Glomerular visceral epithelial cell (primary cell): ENCODE data around the gene ZDHHC7.
"Not testable (repeated sequence)": the region's sequence is repeated elsewhere in the genome, so short reads cannot be mapped to it uniquely, and the experiment has no call there.

Source experiments
- DNase-seq: peaks from one replicate; pipeline ENCODE4 v3.0.0-alpha.2; 2016; ENCODE audit errors: extremely low spot score

The ZDHHC7 gene, protein sequence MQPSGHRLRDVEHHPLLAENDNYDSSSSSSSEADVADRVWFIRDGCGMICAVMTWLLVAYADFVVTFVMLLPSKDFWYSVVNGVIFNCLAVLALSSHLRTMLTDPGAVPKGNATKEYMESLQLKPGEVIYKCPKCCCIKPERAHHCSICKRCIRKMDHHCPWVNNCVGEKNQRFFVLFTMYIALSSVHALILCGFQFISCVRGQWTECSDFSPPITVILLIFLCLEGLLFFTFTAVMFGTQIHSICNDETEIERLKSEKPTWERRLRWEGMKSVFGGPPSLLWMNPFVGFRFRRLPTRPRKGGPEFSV

DNA sequence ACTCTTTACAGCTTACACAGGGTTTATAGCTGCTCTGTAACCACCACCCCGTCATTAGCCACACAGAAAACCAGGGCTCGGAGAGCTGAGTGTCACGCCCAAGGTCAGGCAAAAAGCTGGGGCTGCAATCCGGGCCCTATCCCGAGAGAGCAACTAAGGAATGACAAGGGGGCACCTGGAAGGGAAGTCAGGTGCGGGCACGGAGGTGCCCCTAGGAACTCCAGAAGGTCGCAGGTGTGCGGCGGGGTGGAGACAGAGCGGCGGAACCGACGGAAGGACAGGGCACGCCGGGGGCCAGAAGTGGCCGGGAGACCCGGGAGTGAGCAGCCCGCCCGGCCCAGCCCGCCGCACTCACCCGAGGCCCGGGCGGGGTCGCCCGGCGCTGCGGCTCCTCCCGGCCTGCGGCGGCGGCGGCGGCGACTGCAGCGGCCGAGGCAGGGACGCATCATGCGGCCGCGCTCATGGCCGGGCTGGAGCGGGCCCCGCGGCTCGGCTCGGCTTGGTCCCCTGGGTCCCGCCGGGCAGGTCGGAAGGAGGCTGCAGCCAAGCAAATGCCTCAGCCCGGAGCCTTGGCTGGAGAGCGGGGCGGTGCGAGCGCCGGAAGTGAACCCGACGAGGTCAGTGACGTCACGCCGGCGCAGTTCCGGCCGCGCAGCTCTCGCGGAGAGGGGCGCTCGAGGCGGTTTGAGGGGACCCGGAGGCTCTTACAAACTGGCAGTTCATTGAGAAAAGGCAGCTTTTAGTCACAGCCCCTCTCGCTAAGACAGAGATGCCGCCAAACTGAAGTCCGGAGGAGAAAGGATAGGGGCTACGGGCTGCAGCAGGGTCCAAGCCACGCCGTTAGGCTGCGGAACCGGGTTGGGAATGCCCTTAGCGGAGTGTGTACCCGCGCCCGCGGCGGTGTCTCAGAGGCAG lies at the start of gene ZDHHC7:
Gene ZDHHC7, minus strand, starts transcription at position 605 of the 915 bp plus-strand sequence. CDS start 20,917 bp downstream, outside the sequence.
- peak; percentile 74 for DNase-seq

DNA sequence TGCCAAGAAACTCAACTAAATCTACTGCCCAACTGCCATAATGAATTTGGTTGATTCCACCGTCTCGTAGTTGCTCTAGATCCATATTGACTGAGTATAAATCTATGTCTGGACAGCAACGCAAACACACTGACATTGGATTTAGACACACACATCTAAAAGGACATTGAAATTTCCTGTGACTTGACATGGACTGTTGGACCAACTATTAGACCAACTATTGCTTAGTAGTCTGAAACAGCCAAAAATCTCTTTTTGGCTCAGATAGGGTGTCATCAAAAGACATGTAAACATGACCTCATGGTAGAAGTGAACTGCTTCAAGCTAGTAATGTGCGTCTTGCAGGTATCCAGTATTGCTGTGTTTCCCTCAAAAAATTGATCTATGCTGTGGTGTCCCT lies 47.6 kb upstream of the ZDHHC7 start:
- DNase-seq, result no peak

DNA sequence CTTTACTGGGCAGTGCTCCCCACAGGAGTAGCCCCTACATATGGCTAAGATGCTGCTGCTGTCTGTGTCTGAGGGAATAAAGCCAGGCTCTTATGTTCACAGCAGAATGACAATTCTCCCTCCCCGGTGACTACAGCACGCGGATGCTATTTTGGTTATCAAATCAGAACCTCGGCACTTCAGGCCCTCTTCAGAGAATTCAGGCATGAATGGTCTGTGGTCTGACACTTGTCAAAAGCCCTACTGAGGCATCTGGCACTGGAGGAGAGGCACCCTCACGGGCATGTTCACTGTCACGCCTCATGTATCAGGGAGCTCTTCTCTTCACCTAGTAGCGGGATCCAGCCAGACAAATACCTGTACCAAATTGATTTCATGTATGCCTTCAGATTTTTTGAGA lies 46.6 kb upstream of the ZDHHC7 start:
- DNase-seq, result no peak

DNA sequence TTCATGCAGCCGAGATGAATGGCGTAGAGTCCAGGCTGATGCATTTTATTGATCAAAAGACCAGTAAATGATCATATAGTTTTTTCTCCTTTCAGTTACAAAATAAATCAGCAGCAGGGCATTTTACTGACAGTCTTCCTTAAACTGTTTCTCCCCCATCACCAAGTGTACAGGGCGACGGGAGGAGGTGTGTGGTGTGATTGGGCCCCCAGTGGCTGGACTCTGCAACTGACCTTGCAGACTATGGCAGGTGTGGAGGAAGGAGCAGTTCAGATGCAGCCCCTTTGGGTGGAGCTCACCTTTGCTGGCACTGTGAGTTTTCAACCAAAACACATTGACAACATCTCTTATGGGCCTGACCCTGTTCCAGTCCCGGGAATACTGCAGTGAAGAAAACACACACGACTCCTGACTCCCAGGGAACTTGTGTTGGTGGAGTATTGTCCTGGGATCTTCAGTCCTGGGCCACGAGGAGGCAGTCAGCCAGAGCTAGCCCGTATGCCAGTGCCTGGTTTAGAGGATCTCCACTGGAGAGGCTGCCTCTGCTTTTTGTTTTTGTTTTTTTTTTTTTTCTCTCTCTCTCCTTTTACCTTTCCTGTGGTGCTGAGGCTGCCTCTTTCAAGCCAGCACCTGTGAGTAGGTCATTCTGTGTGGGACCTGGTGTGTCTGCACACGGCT lies 46.0 kb upstream of the ZDHHC7 start:
- no peak for DNase-seq

DNA sequence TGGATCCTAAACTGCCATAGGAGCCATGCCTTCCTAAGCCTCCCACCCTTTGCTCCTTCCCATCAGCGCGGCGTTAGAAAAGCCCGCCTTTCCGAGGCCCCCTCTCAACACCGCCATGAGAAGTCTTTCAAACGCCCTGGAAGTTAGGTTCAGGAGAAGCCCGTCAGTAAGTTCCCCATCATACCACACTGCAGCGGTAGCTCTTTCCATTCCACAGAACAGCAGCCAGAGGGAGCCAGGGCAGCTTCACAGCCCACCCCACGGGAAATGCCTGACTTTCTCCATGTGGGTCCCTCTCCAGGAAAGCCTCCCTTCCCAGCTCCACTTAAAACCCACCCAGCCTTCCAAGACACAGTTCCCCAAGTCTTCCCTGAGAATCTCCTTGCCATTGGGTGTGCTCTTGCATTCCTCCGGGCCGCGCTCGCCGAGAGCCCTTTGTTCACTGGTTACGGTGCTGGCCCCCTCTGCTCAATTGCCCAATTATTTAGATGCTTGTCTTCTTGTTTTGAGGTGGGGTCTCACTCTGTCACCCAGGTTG lies 44.9 kb upstream of the ZDHHC7 start:
- DNase-seq, result no peak

DNA sequence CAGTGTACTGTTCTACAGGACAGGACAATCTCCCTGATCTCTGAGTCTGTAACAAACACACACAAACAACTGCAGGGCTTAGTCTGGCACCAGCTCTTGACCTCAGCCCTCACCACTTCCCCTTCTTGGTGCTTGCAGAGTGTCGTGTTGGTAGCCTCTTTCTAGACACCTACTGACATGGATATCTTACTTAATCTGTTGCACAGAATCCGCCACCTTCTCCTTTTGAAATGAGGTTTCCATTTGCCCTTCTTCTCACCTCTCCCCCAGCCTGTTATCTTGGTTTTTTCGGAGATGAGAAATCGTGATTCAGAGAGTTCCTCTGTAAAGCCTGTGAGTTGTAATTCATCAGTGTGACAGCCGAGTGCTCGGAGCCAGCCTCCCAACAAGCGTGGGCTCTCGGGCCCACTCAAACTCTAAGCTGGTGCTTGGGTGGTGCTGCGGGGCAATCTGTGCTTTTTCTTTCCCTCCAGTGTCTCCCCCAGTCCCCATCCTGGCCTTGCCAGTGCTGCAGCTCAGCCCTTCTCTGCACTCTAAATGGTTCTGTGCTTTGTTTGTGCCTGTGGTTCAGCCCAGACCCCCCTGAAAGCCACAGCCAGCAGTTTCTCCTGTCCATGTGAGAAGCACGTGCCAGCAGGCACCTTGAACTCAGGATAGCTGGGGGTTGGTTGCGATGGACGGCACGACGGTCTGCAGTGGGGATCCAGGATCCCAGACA lies 44.3 kb upstream of the ZDHHC7 start:
- peak; percentile 21 for DNase-seq

DNA sequence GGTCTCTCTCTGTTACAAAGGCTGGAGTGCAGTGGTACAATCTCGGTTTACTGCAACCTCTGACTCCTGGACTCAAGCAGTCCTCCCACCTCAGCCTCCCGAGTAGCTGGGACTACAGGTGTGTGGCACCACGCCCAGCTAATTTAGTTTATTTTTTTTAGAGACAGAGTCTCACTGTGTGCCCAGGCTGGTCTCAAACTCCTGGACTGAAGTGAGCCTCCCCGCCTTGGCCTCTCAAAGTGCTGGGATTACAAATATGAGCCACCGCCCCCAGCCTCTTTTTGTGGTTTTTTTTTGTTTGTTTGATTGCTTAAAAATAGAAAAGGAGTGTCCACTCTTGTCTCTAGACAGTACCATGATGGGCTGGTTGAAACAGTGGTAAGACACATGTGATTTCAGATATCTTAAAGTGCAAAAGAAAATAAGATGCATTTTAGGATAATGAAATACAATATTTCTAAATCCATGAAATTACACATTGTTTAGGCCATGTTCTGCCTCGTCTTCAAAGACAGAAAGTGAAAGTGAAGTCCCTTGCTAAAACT lies 43.7 kb upstream of the ZDHHC7 start:
- no peak for DNase-seq

DNA sequence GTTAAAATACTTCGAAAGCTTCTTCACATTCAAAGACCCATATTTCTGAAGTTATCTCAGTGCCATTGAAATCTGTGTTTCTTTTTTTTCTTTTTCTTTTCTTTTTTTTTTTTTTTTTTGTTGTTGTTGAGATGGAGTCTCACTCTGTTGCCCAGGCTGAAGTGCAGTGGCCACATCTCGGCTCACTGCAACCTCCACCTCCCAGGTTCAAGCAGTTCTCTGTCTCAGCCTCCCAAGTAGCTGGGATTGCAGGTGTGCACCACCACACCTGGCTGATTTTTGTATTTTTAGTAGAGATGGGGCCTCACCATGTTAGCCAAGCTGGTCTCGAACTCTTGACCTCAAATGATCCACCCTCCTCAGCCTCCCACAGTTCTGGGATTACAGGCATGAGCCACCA lies 43.0 kb upstream of the ZDHHC7 start:
- not testable (repeated sequence) for DNase-seq

DNA sequence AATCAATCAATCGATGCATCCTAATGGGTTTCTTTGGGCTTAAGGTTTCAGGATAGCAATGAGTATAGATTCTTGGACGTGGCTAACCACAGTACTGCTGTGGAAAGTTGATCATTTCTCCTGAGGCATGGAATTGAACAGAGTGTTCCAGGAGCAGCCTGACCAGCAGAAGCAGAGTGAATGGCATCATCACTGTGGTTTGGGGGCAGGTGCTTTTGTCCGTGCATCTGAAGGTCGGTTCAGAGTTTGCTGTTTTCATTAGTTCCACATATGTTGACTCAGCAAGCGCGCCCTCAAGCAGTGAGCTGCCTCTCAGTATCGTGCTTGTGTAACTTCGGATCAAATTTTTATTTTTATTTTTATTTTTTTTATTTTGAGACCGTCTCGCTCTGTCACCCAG lies 41.2 kb upstream of the ZDHHC7 start:
- peak; percentile 10 for DNase-seq

DNA sequence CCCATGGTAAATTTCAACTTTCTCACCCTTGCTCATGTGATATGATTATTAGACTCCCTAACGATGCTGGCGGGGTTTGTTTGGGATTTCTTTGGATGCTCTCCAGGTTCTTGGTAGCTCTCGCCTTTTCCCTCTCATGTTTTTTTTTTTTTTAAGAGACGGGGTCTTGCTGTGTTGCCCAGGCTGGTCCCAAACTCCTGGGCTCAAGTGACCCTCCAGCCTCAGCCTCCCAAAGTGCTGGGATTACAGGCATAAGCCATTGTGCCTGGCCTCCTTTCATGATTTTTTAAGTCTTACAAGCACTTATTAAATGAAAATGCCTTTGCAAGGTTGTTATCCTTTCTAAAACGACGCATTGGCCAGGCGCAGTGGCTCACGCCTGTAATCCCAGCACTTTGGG lies 40.3 kb upstream of the ZDHHC7 start:
- DNase-seq, result no peak

DNA sequence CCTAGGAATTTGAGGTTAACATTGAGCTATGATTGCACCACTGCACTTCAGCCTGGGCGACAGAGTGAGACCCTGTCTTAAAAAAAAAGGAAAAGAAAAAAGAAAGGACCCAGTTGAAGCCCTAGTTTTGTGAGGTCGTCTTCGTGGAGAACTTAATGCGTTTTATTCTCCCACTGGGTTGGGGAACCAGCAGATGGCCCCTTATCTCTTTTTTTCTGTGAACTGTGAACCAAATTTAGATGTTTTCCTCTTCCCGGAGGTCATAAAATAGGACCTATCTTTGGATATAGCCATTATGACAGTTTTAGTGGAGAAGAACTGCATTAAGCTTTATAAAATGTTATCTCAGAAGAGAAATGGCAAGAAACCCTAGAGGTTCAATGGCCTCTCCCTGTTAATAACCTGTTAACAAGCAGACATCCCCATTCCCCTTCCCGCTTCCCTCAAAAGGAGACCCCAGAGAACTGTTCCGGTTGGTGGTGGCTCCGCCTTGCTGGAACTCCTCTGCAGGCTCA lies 39.8 kb upstream of the ZDHHC7 start:
- DNase-seq, result no peak

DNA sequence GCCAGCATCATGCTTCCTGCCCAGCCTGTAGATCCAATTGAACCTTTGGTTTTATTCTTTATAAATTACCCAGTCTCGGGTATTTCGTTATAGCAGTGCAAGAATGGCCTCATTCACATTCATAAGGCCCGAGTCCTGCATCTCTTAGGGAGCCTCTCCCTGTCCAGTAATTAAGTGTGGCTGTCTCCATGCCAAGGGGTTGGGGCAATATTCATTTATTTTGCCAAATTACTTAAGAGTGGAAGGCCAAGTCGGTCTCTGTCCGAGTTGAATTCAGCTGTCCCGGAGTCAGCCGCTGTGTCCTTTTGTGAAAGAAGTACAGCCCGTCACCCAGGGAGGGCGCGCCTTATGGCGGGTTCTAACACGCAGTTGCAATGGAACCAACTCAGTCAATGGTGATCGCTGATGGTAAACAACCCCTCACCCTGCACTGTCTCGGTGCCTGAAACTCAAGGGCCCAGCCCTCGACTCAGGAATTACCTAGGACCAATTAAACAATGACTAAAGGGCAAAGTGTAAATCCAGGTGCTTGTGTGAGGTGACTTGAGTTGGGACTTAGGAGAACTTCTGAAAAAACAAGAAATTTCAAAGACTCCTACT lies 38.5 kb upstream of the ZDHHC7 start:
- DNase-seq, result no peak

DNA sequence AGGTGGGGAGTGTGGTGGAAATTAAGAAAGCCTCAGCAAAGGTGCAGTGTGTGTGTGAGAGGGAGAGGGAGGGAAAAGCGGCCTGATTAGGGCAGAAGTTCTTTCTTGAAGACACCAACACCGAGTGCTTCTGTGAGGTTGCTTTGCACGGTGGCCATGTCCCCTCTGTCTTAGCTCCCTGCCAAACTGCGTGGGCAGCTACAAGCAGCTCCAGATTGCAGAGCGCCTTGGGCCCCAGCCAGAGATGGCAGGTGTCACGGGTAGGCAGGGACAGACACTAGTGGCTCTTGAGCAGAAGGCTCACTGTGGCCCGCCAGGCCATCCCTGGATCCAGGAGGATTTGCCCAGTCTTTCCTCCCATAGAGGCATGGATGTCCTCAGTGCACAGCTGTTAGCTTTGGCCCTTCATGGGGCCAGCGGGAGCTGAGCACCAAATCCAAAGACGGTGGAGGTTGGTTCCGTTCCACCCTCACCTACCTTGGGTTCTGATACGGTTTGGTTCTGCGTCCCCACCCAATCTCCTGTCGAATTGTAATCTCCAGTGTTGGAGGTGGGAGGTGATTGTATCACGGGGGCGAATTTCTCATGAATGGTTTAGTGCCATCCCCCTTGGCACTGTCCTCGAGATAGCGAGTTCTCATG lies 37.7 kb upstream of the ZDHHC7 start:
- DNase-seq, result no peak

DNA sequence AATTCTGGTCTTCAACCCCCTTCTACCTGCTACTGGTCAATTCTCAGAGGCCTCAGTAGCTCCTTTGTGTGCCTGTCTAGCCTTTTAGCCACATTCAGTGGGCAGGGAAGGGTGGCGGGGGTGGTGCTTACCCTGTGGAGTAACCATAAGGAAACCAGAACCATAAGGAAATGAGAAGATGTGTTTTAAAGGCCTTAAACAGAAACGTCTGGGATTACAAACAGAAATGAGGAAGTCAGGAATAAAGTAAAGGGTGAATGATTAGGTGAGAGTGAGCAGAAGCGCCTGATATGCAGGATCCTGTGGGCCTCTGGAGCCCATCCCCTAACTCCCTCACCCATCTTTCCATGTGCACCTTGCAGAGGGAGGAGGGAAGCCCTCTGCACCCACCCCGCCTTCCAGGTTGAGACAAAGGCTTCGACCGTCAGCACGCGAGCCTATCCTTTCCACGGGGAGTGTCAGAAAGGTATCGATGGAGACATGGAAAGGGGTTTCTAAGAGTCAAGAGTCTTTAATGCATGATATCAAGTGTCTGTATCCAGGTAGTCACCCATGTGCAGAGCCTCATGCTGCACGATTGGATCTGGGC lies 36.6 kb upstream of the ZDHHC7 start:
- DNase-seq, result no peak

DNA sequence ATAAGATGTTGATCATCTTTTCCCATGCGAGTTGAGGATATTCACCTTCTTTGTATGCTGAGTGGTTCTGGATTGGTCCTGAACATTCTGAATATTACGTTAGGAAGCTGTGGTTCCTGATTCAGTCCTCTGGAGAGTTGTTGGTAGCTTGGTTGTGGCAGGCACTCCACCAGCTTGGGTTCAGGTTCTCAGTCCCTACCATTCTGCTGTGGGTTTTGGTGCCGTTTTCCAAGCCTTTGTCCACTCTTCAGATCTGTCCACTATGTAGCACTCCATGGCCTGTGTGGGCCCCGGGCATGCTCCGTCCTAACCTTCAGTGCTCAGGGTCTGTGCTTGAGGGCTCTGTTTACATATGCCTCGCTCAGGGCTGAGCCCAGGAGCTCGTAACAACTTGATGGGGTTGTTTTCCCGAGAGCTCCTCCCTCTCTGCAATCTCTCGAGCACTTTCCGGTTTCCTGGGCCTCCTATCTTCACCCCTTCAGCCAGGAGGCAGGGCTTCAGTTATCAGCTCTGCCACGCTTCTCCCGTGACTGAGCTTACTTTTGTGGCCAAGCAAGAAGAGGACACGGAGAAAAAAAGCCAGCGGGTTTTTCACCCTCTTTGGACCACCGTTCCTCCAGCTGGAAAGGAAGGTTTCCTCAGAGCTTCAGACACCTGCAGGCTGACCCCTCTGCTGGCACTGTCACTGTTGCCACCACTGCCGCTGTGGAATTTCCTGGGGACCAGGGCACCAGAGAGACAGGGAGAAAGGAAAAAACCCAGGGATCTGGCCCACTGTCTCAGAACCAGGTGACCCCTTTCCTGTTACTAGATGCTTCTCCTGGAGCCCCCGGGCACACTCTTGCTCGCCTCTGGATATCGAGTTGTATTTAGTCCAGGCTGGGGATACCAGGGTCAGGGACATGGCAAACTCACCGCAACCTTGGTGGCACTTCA lies 35.9 kb upstream of the ZDHHC7 start:
- DNase-seq, result no peak

DNA sequence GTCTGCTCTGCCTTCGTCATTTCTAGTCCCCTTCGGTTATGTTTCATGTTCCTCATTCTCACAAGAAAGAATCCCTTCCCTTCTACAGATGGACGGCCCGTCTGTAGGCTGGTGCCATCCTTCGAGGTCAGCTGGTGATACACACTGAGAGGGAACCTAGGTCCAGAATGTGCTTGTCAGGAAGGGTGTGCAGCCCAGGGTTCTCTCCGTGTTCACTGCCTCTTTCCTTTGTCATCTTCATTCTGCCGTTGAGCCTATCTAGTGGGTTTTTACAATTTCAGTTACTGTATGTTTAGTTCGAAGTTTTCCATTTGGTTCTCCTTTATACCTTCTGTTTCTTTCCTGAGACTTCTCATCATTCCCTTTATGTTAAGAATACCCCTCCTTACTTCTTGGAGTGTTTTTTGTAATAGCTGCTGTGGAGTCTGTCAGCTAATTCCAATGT lies 35.2 kb upstream of the ZDHHC7 start:
- no peak for DNase-seq

DNA sequence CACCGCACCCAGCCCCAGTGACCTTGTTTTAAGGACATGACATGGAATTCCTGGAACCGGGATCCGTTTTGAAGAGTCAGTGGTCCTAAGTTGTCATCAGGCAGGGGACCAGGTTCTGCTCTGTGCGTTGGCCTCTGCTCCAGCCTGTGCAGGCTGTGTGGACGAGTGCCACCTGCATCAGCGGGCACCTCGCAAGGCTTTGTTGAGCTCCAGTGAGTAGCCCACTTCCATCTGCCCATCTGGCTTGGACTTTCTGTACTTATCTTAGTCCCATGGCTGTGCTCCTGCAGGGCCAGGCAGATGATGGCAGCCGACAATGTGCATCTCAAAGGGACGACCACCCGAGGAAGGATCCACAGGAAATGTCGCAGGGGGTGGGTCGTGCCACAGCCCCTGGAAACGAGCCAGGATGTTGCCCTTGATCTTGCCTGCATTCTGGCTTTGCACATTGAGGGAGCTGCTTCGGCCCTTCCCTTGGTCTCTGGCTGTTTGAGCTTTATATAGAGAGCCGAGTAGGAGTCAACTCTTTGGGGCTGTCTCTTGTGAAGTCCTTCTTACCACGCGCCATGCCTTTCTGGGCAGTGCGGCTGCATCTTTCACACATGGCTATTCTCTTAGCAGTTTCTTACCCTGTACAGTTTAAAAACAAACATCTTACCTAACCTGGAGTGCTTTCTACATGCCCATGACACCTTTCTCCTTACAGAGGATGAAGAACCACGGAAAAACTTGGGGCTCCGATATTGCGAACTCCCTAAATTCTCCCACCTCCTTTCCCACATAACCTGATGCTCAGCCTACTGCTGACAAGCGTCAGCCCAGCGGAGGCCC lies 34.5 kb upstream of the ZDHHC7 start:
- no peak for DNase-seq

DNA sequence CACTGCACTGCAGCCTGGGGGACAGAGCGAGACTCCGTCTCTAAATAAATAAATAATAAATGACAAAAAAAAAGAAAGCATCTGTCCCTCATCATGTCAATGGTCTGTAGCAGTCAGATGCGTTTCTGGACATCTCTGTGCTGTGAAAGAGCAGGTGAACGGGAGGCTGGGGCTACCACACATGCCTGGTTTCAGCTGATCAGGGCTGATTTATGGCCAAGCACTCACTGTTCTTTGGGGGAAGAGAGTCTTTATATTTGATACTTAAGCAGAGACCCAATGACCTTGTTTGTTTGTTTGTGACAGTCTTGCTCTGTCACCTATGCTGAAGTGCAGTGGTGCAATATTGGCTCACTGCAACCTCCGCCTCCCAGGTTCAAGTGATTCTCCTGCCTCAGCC lies 33.7 kb upstream of the ZDHHC7 start:
- no peak for DNase-seq
